Stimulated activated CD4-positive, alpha-beta T cell treated with anti-CD3 and anti-CD28 coated beads, Interleukin-1b, Interleukin-23, amount 100 ng/mL, for 24 hours (primary cell): Measurements from ENCODE around the gene FRMPD1.

ENCODE experiments used
- DNase-seq, 4 experiments: peaks; one replicate each; pipeline ENCODE4 v3.0.0-alpha.2; 2020; ENCODE audit warnings: low read depth in 4 of 4, low spot score in 1 of 4

Gene FRMPD1

GRCh38 chr9:37775216-37775919 lies 124.6 kb downstream of the FRMPD1 start:
- DNase-seq: no peak

GRCh38 chr9:37776328-37776727 lies 125.6 kb downstream of the FRMPD1 start:
- DNase-seq: no peak

GRCh38 chr9:37778534-37778933 lies 127.8 kb downstream of the FRMPD1 start:
- DNase-seq: no peak

GRCh38 chr9:37784291-37784615 lies 133.5 kb downstream of the FRMPD1 start:
- DNase-seq: no peak

- peak; percentile 71 to 84 (median 82) for DNase-seq
Measured at GRCh38 chr9:37784616-37785483, 134.1 kb downstream of the FRMPD1 start, which contains the start of gene EXOSC3. Gene EXOSC3, minus strand, starts transcription at chr9:37785064. Its CDS starts 20 bp downstream, at chr9:37785044.

- no peak for DNase-seq
Measured at GRCh38 chr9:37787059-37787458, 136.3 kb downstream of the FRMPD1 start.

GRCh38 chr9:37788332-37788731 lies 137.6 kb downstream of the FRMPD1 start:
- no peak for DNase-seq

- no peak for DNase-seq
Measured at GRCh38 chr9:37790096-37790495, 139.3 kb downstream of the FRMPD1 start.

GRCh38 chr9:37792122-37792521 lies 141.4 kb downstream of the FRMPD1 start:
- no peak for DNase-seq

- no peak for DNase-seq
Measured at GRCh38 chr9:37796232-37796631, 145.5 kb downstream of the FRMPD1 start.
